ENCODE results near the gene EIF4G3.

EIF4G3 gene

GRCh38 chr1:20899154-20899972 is 277.3 kb downstream of the EIF4G3 start:
- DNase-seq (ENCODE audit: low read depth, low spot score) = no peak
- Histone ChIP-seq H3K9ac (ENCODE audit: insufficient read length) (no peak overlapping the region), H3K9me3 (ENCODE audit: low read depth, low read length) (no peaks in the 10 kb centered on the region), H3K27ac (no peak overlapping the region), H3K4me3 (no peak overlapping the region), H3K36me3 (ENCODE audit: insufficient read depth, low read length) (peaks cover 20% of the 10 kb centered on the region)
- TF ChIP-seq POLR2AphosphoS5 (IDR thresholded peaks at IDR 0.05; ENCODE audit: borderline replicate concordance, low read depth, low read length) (no peak), EZH2 (IDR thresholded peaks at IDR 0.05) (no peak), FOXP2 (optimal IDR thresholded peaks at IDR 0.05; ENCODE audit: control extremely low read depth, extremely low read length, insufficient read depth) (no peak)

GRCh38 chr1:20896826-20897225 is 279.9 kb downstream of the EIF4G3 start:
- no peaks in the 10 kb centered on the region for H3K9me3 ChIP-seq (ENCODE audit: low read depth, low read length)
- H3K27ac ChIP-seq = no peak overlapping the region
- H3K36me3 ChIP-seq (ENCODE audit: insufficient read depth, low read length) = peaks cover 45% of the 10 kb centered on the region
- TF ChIP-seq POLR2AphosphoS5 (IDR thresholded peaks at IDR 0.05; ENCODE audit: borderline replicate concordance, low read depth, low read length) (no peak), FOXP2 (optimal IDR thresholded peaks at IDR 0.05; ENCODE audit: control extremely low read depth, extremely low read length, insufficient read depth) (no peak), EZH2 (IDR thresholded peaks at IDR 0.05) (no peak)
- no peak overlapping the region for H3K4me3 ChIP-seq
- no peak for DNase-seq (ENCODE audit: low read depth, low spot score)
- no peak overlapping the region for H3K9ac ChIP-seq (ENCODE audit: insufficient read length)

GRCh38 chr1:20893931-20894330 is 282.8 kb downstream of the EIF4G3 start:
- Histone ChIP-seq H3K9me3 (ENCODE audit: low read depth, low read length) (no peaks in the 10 kb centered on the region), H3K4me3 (no peak overlapping the region), H3K36me3 (ENCODE audit: insufficient read depth, low read length) (peaks cover 40% of the 10 kb centered on the region), H3K27ac (no peak overlapping the region), H3K9ac (ENCODE audit: insufficient read length) (no peak overlapping the region)
- TF ChIP-seq POLR2AphosphoS5 (IDR thresholded peaks at IDR 0.05; ENCODE audit: borderline replicate concordance, low read depth, low read length) = no peak
- TF ChIP-seq EZH2 (IDR thresholded peaks at IDR 0.05) = no peak
- no peak for TF ChIP-seq FOXP2 (optimal IDR thresholded peaks at IDR 0.05; ENCODE audit: control extremely low read depth, extremely low read length, insufficient read depth)
- DNase-seq (ENCODE audit: low read depth, low spot score) = no peak

GRCh38 chr1:20891091-20891490 is 285.6 kb downstream of the EIF4G3 start:
- Histone ChIP-seq H3K9ac (ENCODE audit: insufficient read length) (no peak overlapping the region), H3K9me3 (ENCODE audit: low read depth, low read length) (no peaks in the 10 kb centered on the region), H3K36me3 (ENCODE audit: insufficient read depth, low read length) (peaks cover 40% of the 10 kb centered on the region), H3K27ac (no peak overlapping the region), H3K4me3 (no peak overlapping the region)
- TF ChIP-seq EZH2 (IDR thresholded peaks at IDR 0.05) (no peak), POLR2AphosphoS5 (IDR thresholded peaks at IDR 0.05; ENCODE audit: borderline replicate concordance, low read depth, low read length) (no peak), FOXP2 (optimal IDR thresholded peaks at IDR 0.05; ENCODE audit: control extremely low read depth, extremely low read length, insufficient read depth) (no peak)
- DNase-seq (ENCODE audit: low read depth, low spot score) = no peak

GRCh38 chr1:20887246-20887645 is 289.5 kb downstream of the EIF4G3 start:
- Histone ChIP-seq H3K27ac (no peak overlapping the region), H3K36me3 (ENCODE audit: insufficient read depth, low read length) (peaks cover 9% of the 10 kb centered on the region), H3K9me3 (ENCODE audit: low read depth, low read length) (no peaks in the 10 kb centered on the region), H3K9ac (ENCODE audit: insufficient read length) (no peak overlapping the region), H3K4me3 (no peak overlapping the region)
- DNase-seq (ENCODE audit: low read depth, low spot score) = no peak
- no peak for TF ChIP-seq POLR2AphosphoS5 (IDR thresholded peaks at IDR 0.05; ENCODE audit: borderline replicate concordance, low read depth, low read length)
- TF ChIP-seq EZH2 (IDR thresholded peaks at IDR 0.05) = no peak

GRCh38 chr1:20885121-20885520 is 291.6 kb downstream of the EIF4G3 start:
- no peak overlapping the region for H3K4me3 ChIP-seq
- no peaks in the 10 kb centered on the region for H3K9me3 ChIP-seq (ENCODE audit: low read depth, low read length)
- H3K36me3 ChIP-seq (ENCODE audit: insufficient read depth, low read length) = peaks cover 9% of the 10 kb centered on the region
- no peak overlapping the region for H3K27ac ChIP-seq
- DNase-seq (ENCODE audit: low read depth, low spot score) = no peak
- no peak overlapping the region for H3K9ac ChIP-seq (ENCODE audit: insufficient read length)
- TF ChIP-seq FOXP2 (optimal IDR thresholded peaks at IDR 0.05; ENCODE audit: control extremely low read depth, extremely low read length, insufficient read depth) (no peak), EZH2 (IDR thresholded peaks at IDR 0.05) (no peak), POLR2AphosphoS5 (IDR thresholded peaks at IDR 0.05; ENCODE audit: borderline replicate concordance, low read depth, low read length) (no peak)

GRCh38 chr1:20884513-20884912 is 292.2 kb downstream of the EIF4G3 start:
- Histone ChIP-seq H3K4me3 (no peak overlapping the region), H3K27ac (no peak overlapping the region), H3K9ac (ENCODE audit: insufficient read length) (no peak overlapping the region), H3K9me3 (ENCODE audit: low read depth, low read length) (no peaks in the 10 kb centered on the region), H3K36me3 (ENCODE audit: insufficient read depth, low read length) (peaks cover 12% of the 10 kb centered on the region)
- DNase-seq (ENCODE audit: low read depth, low spot score) = no peak
- TF ChIP-seq POLR2AphosphoS5 (IDR thresholded peaks at IDR 0.05; ENCODE audit: borderline replicate concordance, low read depth, low read length) (no peak), FOXP2 (optimal IDR thresholded peaks at IDR 0.05; ENCODE audit: control extremely low read depth, extremely low read length, insufficient read depth) (no peak), EZH2 (IDR thresholded peaks at IDR 0.05) (no peak)

- TF ChIP-seq EZH2 (IDR thresholded peaks at IDR 0.05) (no peak), FOXP2 (optimal IDR thresholded peaks at IDR 0.05; ENCODE audit: control extremely low read depth, extremely low read length, insufficient read depth) (no peak), POLR2AphosphoS5 (IDR thresholded peaks at IDR 0.05; ENCODE audit: borderline replicate concordance, low read depth, low read length) (no peak)
These were observed 292.9 kb downstream of the EIF4G3 start for GRCh38 chr1:20883766-20884165.

GRCh38 chr1:20882837-20883236 is 293.9 kb downstream of the EIF4G3 start:
- TF ChIP-seq FOXP2 (optimal IDR thresholded peaks at IDR 0.05; ENCODE audit: control extremely low read depth, extremely low read length, insufficient read depth) (no peak), POLR2AphosphoS5 (IDR thresholded peaks at IDR 0.05; ENCODE audit: borderline replicate concordance, low read depth, low read length) (no peak), EZH2 (IDR thresholded peaks at IDR 0.05) (no peak)
- no peak overlapping the region for H3K4me3 ChIP-seq
- DNase-seq (ENCODE audit: low read depth, low spot score) = no peak
- no peak overlapping the region for H3K9ac ChIP-seq (ENCODE audit: insufficient read length)
- H3K9me3 ChIP-seq (ENCODE audit: low read depth, low read length) = no peaks in the 10 kb centered on the region
- no peak overlapping the region for H3K27ac ChIP-seq
- peaks cover 25% of the 10 kb centered on the region for H3K36me3 ChIP-seq (ENCODE audit: insufficient read depth, low read length)

More at GRCh38 chr1:20883766-20884165, 292.9 kb downstream of the EIF4G3 start:
- DNase-seq (ENCODE audit: low read depth, low spot score) = no peak
- Histone ChIP-seq H3K9ac (ENCODE audit: insufficient read length) (no peak overlapping the region), H3K27ac (no peak overlapping the region), H3K4me3 (no peak overlapping the region), H3K9me3 (ENCODE audit: low read depth, low read length) (no peaks in the 10 kb centered on the region), H3K36me3 (ENCODE audit: insufficient read depth, low read length) (peaks cover 17% of the 10 kb centered on the region)

Measured in SK-N-MC (cell line).